Adipose tissue (tissue), 3 donors: ENCODE measurements around the gene PRAMEF8. TPM values are rescaled to one million over a fixed set of nuclear protein-coding genes. Genes with fewer than 3 reads are reported as not detected.
"Not testable (repeated sequence)": the region's sequence is repeated elsewhere in the genome, so short reads cannot be mapped to it uniquely, and the experiment has no call there.

ENCODE experiments used
- H3K27ac ChIP-seq: one replicate; pipeline ENCODE4 v1.5.1; 2013; ENCODE audit warnings: low read depth, low read length
- WGBS, 3 donors: extraction: QIAGEN DNeasy Blood & Tissue Kit; methylation state at CpG; one replicate each; pipeline ENCODE4 v1.1.7; 2013; 5-methylcytosine and 5-hydroxymethylcytosine counted together
- polyA plus RNA-seq, 3 donors: library from polyadenylated mRNA; stranded (reverse); fragments of 200-250 nt; gene quantifications; one replicate each; pipeline ENCODE4 v1.2.3, GENCODE V29; 2013
- donor health status: healthy with polysubstance abuse.
- donor health status: Bipolar disorder and iron deficiency.
- donor health status: healthy.

PRAMEF8 gene
- polyA plus RNA-seq = not detected

DNA sequence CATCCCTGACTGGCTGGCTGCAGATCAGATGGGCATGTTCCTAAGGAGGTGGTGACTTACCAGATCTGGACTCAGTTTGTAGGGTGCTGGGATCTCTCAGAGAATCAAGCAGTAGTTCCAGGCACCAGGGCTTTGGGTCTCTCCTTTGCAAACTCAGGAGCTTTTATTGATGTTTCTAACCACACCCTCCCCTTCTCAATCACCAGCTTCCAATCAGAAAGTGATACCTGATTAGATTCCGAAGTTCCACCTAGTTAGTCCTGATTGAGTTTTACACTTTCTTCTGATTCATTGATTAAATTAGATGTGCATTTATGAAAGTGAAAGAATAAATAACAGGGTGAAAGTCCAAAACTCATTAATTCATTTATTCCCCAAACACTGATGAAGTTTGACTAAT lies at the start of gene PRAMEF8:
TSS of gene PRAMEF8 (minus strand) at position 101 of the 400 bp plus-strand sequence. CDS start 1,046 bp downstream, outside the sequence.
- WGBS, 3 donors = no CpG with 5 or more reads among the region's 1 CpG
- not testable (repeated sequence) for H3K27ac ChIP-seq

DNA sequence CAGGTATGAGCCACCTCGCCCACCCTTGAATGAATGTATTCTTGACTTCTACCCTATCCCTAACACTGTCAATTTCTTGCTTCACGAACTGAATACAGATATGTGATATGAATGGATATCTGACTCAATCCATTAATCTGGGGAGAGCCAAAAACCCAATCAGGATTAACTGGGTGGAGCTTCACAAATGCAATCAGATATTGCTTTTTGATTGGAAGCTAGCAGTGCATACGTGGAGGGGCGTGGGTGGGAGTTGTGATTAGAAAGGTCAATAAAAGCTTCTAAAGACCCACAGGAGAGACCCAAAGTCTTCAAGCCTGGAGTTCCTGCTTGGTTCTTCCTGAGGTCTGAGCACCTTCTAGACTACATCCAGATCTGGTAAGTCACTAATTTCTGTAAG lies 30.3 kb upstream of the PRAMEF8 start, which contains the start of gene PRAMEF15:
TSS of gene PRAMEF15 (plus strand) at position 301 of the 400 bp plus-strand sequence. CDS start 2,827 bp downstream, outside the sequence.
- H3K27ac ChIP-seq = not testable (repeated sequence)
- WGBS, 3 donors = 60 to 78% (median 61%) methylated on average over 3 of the region's 4 CpGs

DNA sequence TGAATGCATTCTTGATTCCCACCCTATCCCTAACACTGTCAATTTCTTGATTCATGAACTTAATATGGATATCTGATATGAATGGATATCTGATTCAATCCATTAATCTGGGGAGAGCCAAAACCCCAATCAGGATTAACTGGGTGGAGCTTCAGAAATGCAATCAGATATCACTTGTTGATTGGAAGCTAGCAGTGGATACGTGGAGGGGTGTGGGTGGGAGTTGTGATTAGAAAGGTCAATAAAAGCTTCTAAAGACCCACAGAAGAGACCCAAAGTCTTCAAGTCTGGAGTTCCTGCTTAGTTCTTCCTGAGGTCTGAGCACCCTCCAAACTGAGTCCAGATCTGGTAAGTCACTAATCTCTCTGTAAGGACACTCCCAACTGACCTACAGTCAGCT lies 18.3 kb upstream of the PRAMEF8 start, which contains the start of gene PRAMEF33:
TSS of gene PRAMEF33 (plus strand) at position 301 of the 400 bp plus-strand sequence. CDS start 2,416 bp downstream, outside the sequence.
- no CpG with 5 or more reads among the region's 1 CpG for WGBS, 3 donors
- H3K27ac ChIP-seq = not testable (repeated sequence)

DNA sequence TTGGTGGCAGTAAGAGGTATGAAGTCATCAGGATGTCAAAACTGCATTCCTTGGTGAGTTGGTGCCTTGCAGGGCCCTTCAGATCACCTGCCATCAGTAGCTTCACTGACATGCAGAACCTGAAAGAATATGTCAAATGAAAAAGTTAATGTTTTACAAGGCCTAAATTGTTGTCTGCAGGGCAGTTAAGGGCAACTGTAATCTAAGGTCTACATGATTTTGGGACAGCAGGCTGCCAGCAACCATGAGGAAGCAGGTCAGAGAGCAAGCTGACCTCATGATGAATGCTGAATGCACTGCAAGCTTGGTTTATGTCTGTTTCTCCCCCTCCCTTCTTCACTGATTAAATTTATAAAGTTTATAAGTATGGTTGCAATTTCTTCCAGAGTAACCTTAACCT lies 17.3 kb upstream of the PRAMEF8 start:
- not testable (repeated sequence) for H3K27ac ChIP-seq

DNA sequence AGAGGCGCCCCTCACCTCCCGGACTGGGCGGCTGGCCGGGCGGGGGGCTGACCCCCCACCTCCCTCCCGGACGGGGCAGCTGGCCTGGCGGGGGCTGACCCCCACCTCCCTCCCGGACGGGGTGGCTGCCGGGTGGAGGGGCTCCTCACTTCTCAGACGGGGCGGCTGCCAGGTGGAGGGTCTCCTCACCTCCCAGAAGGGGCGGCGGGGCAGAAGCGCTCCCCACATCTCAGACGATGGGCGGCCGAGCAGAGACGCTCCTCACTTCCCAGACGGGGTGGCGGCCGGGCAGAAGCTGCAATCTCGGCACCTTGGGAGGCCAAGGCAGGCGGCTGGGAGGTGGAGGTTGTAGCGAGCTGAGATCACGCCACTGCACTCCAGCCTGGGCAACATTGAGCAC lies 13.8 kb upstream of the PRAMEF8 start:
- WGBS, 3 donors = 92 to 100% methylated on average over 3 to 8 of the region's 27 CpGs; no CpG with 5 or more reads in 1 of the 3 donors
- not testable (repeated sequence) for H3K27ac ChIP-seq

DNA sequence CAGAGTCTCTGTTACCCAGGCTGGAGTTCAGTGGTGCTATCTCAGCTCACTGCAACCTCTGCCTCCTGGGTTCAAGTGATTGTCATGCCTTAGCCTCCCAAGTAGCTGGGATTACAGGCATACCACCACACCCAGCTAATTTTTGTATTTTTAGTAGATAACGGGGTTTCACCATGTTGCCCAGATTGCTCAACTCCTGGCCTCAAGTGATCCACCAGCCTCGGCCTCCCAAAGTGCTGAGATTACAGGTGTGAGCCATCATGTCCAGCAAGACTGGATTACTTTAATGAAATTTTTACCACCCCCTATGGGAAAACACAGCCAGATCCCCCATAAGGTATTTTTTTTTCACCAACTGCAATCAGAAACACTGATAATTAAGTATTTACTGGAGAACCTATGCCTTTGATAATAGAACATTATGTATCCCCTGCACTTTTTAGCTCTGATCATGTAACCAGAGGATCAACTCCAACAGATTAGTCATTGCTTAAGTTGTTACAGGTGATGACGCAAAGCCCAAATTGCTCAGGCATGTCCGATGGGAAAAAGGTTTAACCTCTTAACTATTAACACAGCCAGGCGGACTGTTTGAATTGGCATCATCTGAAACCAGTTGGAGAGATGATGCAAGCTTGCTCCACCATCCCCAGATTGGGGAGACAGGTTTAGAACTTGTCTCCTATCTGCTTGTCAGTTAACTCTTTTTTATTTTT lies 12.4 kb upstream of the PRAMEF8 start:
- WGBS, 3 donors = 69 to 88% (median 82%) methylated on average over 2 of the region's 5 CpGs
- not testable (repeated sequence) for H3K27ac ChIP-seq

DNA sequence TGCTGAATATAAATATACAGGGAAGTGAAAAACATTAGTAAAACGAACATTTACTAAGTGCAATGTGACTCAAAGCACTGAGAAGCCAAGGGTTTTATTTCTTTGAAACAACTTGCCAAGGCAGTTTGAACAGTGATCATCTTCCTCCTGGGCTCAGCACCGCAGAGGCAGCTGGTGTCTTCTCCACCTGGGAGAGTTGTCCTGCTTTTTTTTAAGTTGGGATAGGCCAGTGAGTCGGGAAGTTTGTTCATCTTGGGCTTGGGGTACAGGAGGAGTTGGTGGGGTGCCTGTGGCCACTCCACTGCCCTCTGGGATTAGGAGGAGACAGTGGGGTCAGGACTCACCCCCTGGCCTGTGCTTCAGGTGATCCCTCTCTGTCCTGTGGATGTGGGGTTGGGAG lies 4.1 kb upstream of the PRAMEF8 start:
- H3K27ac ChIP-seq = not testable (repeated sequence)
- WGBS, 3 donors = 40 to 74% (median 68%) methylated on average over 1 to 2 of the region's 3 CpGs

DNA sequence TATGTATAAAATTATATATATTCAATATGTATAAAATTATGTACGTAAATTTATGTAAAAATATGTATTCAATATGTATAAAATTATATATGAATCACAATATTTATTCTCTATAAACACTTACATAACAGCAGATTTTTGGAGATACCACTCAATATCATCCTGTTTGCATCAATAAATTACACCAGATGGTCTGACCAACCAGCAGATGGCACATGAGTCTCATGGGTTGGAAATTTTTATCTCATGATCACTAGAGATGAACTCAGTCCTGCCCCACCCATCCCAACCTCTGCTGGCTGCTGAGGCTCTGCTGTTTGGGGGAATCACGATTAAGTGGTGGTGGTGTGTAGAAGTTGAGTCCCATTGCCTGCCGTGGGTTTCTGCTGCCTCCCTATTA lies 5.3 kb downstream of the PRAMEF8 start:
- 66 to 76% (median 72%) methylated on average over 3 of the region's 3 CpGs for WGBS, 3 donors
- H3K27ac ChIP-seq = not testable (repeated sequence)

DNA sequence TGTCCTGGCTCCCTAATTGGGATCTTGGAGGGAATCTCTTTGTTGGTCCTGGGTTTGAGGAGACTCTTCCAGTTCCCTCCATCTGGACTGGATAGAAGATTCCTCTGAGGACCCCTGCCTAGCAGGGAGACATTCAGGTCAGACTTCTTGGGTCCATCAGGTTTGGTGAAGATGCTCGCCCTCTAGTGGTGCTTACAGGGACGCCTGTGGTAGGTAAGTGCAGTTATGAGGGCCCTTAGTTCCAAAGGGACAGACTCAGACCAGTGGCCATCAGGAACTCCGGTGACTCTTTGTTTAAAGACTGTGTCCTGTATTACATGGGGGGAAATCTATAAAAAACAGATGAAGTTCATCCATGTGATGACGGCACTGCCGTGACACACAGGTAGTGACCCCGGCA lies 7.9 kb downstream of the PRAMEF8 start:
- H3K27ac ChIP-seq = not testable (repeated sequence)
- WGBS, 3 donors = 24 to 42% (median 39%) methylated on average over 2 to 3 of the region's 6 CpGs

DNA sequence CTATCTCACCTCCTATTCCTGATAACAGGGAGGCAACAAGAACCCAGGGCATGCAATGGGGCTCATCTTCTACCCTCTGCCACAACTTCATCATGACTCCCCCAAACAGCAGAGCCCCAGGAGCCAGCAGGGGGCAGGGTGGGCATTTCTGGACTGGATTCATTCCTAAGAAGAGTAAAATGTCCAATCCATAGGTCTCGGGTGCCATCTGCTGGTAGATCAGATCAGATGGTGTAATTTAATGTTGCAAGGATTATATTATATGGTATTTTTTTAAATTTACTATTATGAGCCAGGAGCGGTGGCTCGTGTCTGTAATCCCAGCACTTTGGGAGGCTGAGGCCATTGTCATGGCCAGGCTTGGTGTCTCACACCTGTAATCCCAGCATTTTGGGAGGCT lies 19.8 kb downstream of the PRAMEF8 start:
- WGBS, 3 donors = 34 to 43% (median 40%) methylated on average over 2 of the region's 3 CpGs
- not testable (repeated sequence) for H3K27ac ChIP-seq

DNA sequence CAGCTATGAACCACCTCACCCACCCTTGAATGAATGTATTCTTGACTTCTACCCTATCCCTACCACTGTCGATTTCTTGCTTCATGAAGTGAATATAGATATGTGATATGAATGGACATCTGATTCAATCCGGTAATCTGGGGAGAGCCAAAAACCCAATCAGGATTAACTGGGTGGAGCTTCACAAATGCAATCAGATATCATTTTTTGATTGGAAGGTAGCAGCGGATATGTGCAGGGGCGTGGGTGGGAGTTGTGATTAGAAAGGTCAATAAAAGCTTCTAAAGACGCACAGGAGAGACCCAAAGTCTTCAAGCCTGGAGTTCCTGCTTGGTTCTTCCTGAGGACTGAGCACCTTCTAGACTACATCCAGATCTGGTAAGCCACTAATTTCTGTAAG lies 31.0 kb downstream of the PRAMEF8 start, which contains the start of gene PRAMEF5:
TSS of gene PRAMEF5 (plus strand) at position 301 of the 400 bp plus-strand sequence. CDS start 5,071 bp downstream, outside the sequence.
- H3K27ac ChIP-seq = not testable (repeated sequence)
- 74 to 95% (median 92%) methylated on average over 1 to 2 of the region's 5 CpGs for WGBS, 3 donors

DNA sequence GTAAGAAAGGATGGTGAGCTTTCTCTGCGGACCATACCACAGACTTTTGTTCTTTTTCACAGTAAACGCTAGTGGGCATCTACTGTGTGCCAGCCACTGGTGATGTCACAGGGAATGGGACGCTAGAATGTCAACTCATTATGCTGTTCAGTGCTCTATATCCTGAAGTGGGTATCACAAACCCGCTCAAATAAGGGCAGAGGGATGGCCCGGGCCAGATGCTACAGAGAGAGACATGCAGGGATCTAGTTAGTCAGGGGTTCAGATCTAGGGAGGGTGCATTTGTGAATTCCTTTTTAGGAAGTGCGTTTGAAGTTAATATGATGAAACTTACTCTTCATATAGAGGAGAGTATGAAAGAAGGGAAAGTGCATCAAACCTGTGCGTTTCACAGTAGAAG lies 37.8 kb downstream of the PRAMEF8 start:
- H3K27ac ChIP-seq = not testable (repeated sequence)
- 71 to 85% (median 79%) methylated on average over 6 of the region's 7 CpGs for WGBS, 3 donors

DNA sequence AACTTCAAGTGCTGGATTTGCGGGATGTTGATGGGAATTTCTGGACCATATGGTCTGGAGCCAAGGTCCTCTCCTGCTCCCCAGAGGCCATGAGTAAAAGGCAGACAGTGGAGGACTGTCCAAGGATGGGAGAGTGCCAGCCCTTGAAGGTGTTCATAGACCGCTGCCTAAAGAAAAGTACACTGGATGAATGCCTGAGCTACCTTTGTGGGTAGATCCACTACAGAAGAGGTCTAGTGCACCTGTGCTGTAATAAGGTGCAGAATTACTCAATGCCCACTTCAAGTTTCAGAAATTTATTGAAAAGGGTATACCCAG lies 38.4 kb downstream of the PRAMEF8 start:
- not testable (repeated sequence) for H3K27ac ChIP-seq
- 68 to 90% (median 78%) methylated on average over 2 of the region's 2 CpGs for WGBS, 3 donors

DNA sequence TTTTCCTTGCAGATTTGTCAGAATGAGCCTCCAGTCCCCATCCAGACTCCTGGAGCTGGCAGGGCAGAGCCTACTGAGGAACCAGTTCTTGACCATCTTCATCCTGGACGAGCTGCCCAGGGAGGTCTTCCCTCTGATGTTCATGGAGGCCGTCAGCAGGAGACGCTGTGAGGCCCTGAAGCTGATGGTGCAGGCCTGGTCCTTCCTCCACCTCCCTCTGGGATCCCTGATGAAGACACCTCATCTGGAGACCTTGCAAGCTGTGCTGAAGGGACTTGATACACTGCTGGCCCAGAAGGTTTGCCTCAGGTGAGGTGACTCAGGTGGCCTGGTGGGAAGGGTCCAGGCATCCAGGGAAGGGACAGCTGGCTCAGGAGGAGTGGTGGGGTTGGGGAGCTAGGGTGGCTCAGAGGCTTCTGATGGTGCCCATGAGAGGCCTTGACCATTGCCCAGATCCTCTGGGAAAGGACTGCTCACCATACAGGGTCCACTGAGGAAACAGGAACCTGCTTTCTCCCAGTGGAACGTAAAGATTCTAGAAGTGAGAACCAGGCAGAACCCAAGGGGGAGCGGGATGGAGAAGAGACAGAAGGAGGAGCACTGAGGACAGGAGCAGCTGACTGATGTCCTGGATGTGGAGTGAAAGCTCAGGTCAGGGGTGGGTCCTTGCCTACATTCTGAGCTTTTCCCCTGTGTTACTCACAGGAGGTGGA lies 38.9 kb downstream of the PRAMEF8 start:
- 64 to 86% (median 84%) methylated on average over 5 of the region's 5 CpGs for WGBS, 3 donors
- not testable (repeated sequence) for H3K27ac ChIP-seq

DNA sequence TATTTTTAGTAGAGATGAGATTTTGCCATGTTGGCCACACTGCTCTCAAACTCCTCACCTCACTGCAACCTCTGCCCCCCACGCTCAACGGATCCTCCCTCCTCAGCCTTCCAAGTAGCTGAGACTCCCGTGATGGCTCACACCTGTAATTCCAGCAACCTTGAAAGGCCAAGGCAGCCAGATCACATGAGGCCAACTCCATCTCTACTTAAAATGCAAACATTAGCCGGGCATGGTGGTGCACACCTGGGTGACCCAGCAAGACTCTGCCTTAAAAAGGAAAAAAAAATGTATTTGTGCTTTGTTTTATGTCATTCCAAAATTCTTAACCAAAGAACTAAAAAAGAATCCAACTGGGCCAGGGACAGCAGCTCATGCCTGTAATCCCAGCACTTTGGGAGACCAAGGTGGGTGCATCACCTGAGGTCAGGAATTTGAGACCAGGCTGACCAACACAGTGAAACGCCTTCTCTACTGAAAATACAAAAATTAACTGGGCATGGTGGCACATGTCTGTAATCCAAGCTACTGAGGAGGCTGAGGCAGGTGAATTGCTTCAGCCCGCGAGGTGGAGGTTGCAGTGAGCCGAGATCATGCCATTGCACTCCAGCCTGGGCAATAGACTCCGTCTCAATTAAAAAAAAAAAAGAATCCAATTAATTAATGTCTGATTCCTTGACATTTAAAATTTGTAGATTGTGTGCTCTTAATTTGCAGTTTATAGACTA lies 41.2 kb downstream of the PRAMEF8 start:
- not testable (repeated sequence) for H3K27ac ChIP-seq
- 75 to 86% (median 85%) methylated on average over 9 of the region's 9 CpGs for WGBS, 3 donors

DNA sequence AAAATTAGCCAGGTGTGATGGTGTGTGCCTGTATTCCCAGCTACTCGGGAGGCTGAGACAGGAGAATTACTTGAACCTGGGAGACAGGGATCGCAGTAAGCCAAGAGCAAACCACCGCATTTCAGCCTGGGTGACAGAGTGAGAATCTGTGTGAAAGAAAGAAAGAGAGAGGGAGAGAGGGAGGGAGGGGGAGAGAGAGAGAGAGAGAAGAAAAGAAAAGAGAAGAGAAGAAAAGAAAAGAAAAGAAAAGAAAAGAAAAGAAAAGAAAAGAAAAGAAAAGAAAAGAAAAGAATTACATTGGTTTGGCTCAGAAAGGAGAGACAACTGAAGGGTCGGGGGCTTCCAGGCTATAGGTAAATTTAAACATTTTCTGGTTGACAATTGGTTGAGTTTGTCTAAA lies 45.3 kb downstream of the PRAMEF8 start:
- not testable (repeated sequence) for H3K27ac ChIP-seq
- WGBS, 3 donors = 86 to 90% (median 87%) methylated on average over 4 of the region's 4 CpGs

DNA sequence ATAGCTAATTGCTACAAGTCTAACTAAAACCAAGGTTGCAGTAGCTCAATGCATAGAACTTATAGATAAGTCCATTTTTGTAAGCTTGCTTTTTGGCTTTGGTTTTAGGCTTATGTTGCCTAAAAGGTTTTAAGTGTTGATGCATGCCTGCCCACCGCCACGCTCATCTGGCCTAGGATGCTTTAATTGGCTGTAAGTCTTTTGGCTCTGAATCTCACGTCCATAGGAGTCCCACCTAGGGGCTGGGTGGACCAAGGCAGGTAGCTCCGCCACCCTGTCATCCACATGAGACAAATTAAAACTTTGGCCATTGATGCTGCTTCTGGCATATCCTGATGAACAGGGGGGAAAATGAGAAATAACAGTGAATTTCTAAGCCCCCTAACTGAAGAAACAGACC lies 47.4 kb downstream of the PRAMEF8 start:
- 68 to 79% (median 76%) methylated on average over 4 of the region's 4 CpGs for WGBS, 3 donors

DNA sequence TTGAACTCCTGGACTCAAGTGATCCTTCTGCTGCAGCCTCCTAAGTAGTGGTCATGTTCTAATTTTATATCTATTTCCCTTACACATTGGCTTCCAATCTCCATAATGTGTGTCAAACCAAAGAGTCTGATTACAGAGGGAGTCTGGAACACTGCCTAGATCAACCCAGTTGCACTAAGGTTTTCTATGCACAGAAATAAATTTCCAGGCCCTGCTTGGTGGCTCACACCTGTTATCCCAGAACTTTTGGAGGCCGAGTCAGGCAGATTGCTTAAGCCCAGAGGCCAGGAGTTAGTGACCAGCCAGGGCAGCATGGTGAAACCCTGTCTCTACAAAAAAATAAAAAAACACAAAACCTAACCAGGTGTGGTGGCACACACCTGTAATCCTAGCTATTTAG lies 50.9 kb downstream of the PRAMEF8 start:
- H3K27ac ChIP-seq = not testable (repeated sequence)
- 31 to 75% (median 67%) methylated on average over 1 of the region's 1 CpG for WGBS, 3 donors

More for the DNA sequence above, 47.4 kb downstream of the PRAMEF8 start:
- not testable (repeated sequence) for H3K27ac ChIP-seq

DNA sequence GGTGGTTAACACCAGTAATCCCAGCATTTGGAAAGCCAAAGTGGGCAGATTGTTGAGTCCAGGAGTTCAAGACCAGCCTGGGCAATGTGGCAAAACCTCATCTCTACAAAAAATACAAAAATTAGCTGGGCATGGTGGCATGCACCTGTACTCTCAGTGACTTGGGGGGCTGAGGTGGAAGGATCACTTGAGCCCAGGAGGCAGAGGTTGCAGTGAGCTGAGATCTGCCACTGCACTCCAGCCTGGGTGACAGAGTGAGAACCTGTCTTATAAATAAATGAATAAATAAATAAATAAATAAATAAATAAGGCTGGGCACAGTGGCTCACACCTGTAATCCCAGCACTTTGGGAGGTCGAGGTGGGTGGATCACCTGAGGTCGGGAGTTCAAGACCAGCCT lies 52.9 kb downstream of the PRAMEF8 start:
- WGBS, 3 donors = 38 to 75% (median 70%) methylated on average over 2 of the region's 2 CpGs
- H3K27ac ChIP-seq = not testable (repeated sequence)
